HG03439 (cell line): ENCODE results near the gene STRN.
"Not testable (repeated sequence)": the region's sequence is repeated elsewhere in the genome, so short reads cannot be mapped to it uniquely, and the experiment has no call there.

ENCODE experiments used
- ATAC-seq: cut with Tn5 transposase; IDR thresholded peaks from one replicate; pipeline ENCODE4 v1.9.1; 2021; ENCODE audit warnings: mild to moderate bottlenecking, moderate library complexity; ENCODE audit not compliant: unreplicated experiment

Gene STRN

GRCh38 chr2:36912695-36913094 is 53.6 kb downstream of the STRN start:
- no peak for ATAC-seq

GRCh38 chr2:36911012-36911411 is 55.3 kb downstream of the STRN start:
- ATAC-seq: no peak

GRCh38 chr2:36906277-36906676 is 60.1 kb downstream of the STRN start:
- no peak for ATAC-seq

- no peak for ATAC-seq
These were observed 61.7 kb downstream of the STRN start for GRCh38 chr2:36904636-36905035.

GRCh38 chr2:36902385-36903120 is 63.8 kb downstream of the STRN start:
- ATAC-seq: no peak

- no peak for ATAC-seq
These were observed 73.5 kb downstream of the STRN start for GRCh38 chr2:36892805-36893204.

GRCh38 chr2:36889795-36890194 is 76.5 kb downstream of the STRN start:
- no peak for ATAC-seq

- not testable (repeated sequence) for ATAC-seq
These were observed 79.2 kb downstream of the STRN start for GRCh38 chr2:36887095-36887494.

GRCh38 chr2:36886664-36887063 is 79.7 kb downstream of the STRN start:
- ATAC-seq: no peak

- ATAC-seq: no peak
These were observed 80.7 kb downstream of the STRN start for GRCh38 chr2:36885605-36886004.

GRCh38 chr2:36882532-36882931 is 83.8 kb downstream of the STRN start:
- no peak for ATAC-seq

- no peak for ATAC-seq
These were observed 84.5 kb downstream of the STRN start for GRCh38 chr2:36881816-36882215.

GRCh38 chr2:36878429-36878828 is 87.9 kb downstream of the STRN start:
- no peak for ATAC-seq

GRCh38 chr2:36871068-36871707 is 95.1 kb downstream of the STRN start:
- ATAC-seq: no peak

GRCh38 chr2:36869606-36870005 is 96.7 kb downstream of the STRN start:
- ATAC-seq: no peak

- no peak for ATAC-seq
These were observed 104.4 kb downstream of the STRN start for GRCh38 chr2:36861896-36862295.

- no peak for ATAC-seq
These were observed 107.0 kb downstream of the STRN start for GRCh38 chr2:36859366-36859792.

GRCh38 chr2:36858551-36859365 is 107.6 kb downstream of the STRN start:
- ATAC-seq: no peak

- ATAC-seq: no peak
These were observed 108.6 kb downstream of the STRN start for GRCh38 chr2:36857713-36858112.

- ATAC-seq: no peak
These were observed 110.9 kb downstream of the STRN start for GRCh38 chr2:36855429-36855828.

- no peak for ATAC-seq
These were observed 112.1 kb downstream of the STRN start for GRCh38 chr2:36854241-36854640.

- no peak for ATAC-seq
These were observed 117.1 kb downstream of the STRN start for GRCh38 chr2:36849265-36849664.
